Brain microvascular endothelial cell (primary cell): ENCODE measurements around the gene PPM1M.

Experiments used
- DNase-seq: peaks from one replicate; pipeline ENCODE4 v3.0.0-alpha.2; 2020
- H3K27ac ChIP-seq: fragments of 250-450 bp; sonication (Bioruptor Pico); 2 replicates; pipeline ENCODE4 v1.5.1; 2020; ENCODE audit warnings: mild to moderate bottlenecking, moderate library complexity
- H3K27me3 ChIP-seq: fragments of 250-450 bp; sonication (Bioruptor Pico); replicated peaks from 2 replicates; pipeline ENCODE4 v1.5.1; 2020; ENCODE audit warnings: mild to moderate bottlenecking
- H3K36me3 ChIP-seq: fragments of 250-450 bp; sonication (Bioruptor Pico); replicated peaks from 2 replicates; pipeline ENCODE4 v1.5.1; 2020; ENCODE audit warnings: mild to moderate bottlenecking
- H3K4me3 ChIP-seq: 2 replicates; pipeline ENCODE4 v1.5.1; 2011; ENCODE audit warnings: low read depth, mild to moderate bottlenecking, control low read depth, low read length, moderate library complexity
- in situ Hi-C: cut with HindIII; loops from 2 replicates; pipeline ENCODE4 v1.10.0; 2017; ENCODE audit warnings: low sequenced_read_pairs, low pct_ligation_motif_present
- TF ChIP-seq, protein P1 (sequence below): IDR thresholded peaks from 2 replicates; pipeline ENCODE4 v1.5.1; 2011; ENCODE audit warnings: low read depth, mild to moderate bottlenecking, moderate library complexity, low read length, control low read depth, inconsistent platforms; ENCODE audit errors: missing control alignments

PPM1M gene

DNA sequence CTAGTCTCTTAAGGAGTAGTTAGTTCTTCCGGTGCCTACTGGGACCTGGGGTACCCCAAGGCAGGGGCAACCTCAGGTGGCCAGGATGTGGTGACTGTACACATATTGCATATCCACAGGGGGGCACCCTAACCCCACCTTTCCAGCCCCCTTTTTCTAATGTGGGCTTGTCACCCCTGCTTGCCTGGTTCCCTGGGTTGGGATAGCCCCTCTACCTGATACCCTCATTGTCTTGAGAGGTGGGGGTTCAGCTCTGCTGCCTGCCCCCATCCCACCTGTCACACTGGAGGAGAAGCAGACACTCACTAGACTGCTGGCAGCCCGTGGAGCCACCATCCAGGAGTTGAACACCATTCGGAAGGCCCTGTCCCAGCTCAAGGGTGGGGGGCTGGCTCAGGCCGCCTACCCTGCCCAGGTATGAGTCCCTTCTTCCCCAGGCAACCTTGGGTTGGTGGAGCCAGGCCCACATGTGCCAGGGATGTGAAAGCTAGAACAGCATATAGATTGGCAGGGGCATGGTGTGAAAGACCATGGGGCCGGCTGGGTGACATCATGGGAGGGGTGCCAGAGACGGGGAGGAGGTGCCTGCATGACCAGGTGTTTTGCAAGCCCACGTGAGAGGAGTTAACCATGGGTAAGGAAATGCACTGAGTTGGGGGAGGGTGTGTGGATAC, 46.1 kb downstream of the PPM1M start:
- no peak overlapping the region for H3K27ac ChIP-seq
- TF ChIP-seq, protein P1, sequence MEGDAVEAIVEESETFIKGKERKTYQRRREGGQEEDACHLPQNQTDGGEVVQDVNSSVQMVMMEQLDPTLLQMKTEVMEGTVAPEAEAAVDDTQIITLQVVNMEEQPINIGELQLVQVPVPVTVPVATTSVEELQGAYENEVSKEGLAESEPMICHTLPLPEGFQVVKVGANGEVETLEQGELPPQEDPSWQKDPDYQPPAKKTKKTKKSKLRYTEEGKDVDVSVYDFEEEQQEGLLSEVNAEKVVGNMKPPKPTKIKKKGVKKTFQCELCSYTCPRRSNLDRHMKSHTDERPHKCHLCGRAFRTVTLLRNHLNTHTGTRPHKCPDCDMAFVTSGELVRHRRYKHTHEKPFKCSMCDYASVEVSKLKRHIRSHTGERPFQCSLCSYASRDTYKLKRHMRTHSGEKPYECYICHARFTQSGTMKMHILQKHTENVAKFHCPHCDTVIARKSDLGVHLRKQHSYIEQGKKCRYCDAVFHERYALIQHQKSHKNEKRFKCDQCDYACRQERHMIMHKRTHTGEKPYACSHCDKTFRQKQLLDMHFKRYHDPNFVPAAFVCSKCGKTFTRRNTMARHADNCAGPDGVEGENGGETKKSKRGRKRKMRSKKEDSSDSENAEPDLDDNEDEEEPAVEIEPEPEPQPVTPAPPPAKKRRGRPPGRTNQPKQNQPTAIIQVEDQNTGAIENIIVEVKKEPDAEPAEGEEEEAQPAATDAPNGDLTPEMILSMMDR: peak; percentile 72
- H3K4me3 ChIP-seq: no peak overlapping the region
- peaks cover 8% of the 10 kb centered on the region for H3K36me3 ChIP-seq
- in situ Hi-C loops: no loop called here
- H3K27me3 ChIP-seq: no peaks in the 10 kb centered on the region
- DNase-seq: no peak

DNA sequence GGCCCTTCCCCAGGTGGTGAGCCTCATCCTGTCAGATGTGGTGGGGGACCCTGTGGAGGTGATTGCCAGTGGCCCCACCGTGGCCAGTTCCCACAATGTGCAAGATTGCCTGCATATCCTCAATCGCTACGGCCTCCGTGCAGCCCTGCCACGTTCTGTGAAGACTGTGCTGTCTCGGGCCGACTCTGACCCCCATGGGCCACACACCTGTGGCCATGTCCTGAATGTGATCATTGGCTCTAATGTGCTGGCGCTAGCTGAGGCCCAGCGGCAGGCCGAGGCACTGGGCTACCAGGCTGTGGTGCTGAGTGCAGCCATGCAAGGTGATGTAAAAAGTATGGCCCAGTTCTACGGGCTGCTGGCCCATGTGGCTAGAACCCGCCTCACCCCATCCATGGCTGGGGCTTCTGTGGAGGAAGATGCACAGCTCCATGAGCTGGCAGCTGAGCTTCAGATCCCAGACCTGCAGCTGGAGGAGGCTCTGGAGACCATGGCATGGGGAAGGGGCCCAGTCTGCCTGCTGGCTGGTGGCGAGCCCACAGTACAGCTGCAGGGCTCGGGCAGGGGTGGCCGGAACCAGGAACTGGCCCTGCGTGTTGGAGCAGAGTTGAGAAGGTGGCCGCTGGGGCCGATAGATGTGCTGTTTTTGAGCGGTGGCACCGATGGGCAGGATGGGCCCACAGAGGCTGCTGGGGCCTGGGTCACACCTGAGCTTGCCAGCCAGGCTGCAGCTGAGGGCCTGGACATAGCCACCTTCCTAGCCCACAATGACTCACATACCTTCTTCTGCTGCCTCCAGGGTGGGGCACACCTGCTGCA, 46.9 kb downstream of the PPM1M start:
- Histone ChIP-seq H3K27me3 (no peaks in the 10 kb centered on the region), H3K4me3 (no peak overlapping the region), H3K27ac (no peak overlapping the region), H3K36me3 (peaks cover 8% of the 10 kb centered on the region)
- in situ Hi-C loops: no loop called here
- TF ChIP-seq, protein P1: no peak
- DNase-seq: no peak

DNA sequence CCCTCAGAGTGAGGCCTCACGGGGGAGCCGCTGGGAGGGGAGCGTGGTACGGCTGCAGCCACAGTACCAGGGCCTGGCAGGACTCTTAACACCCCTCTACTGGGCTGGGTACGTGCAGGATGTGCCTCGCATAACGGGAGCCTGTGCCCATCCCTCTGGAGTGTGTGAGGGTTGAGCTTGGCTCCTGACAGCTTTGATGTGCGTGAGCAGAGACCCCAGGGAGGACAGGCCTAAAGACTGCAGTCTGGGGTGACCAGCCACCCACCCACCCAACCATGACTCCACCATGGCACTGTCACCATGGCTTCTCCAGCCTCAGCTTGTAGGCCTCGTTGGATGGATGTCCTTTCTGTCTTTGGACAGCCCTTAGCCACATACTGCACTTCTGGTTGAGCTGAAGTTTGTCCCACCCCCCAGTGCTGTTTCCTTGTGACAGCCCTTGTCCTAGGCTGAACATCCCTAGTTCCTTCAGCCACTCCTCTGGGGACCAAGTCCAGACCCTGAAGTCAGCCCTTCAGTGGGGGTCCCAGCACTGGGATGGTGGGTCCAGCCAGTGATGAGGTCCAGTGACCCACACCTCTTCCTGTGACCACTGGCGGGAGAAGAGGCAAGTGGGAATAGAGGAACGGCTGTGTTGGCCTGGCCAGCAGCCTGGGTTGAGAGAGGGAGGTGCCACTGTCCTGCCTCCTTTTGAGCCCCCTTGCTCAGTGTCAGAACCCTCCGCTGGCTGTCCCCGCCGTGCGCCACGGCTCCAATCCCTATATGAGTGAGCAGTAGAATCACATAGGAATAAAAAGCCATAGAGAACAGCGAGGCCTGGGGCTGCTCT, 48.1 kb downstream of the PPM1M start:
- Histone ChIP-seq H3K4me3 (no peak overlapping the region), H3K36me3 (peaks cover 8% of the 10 kb centered on the region), H3K27me3 (no peaks in the 10 kb centered on the region), H3K27ac (no peak overlapping the region)
- no peak for DNase-seq
- TF ChIP-seq, protein P1: no peak
- in situ Hi-C loops: no loop called here

DNA sequence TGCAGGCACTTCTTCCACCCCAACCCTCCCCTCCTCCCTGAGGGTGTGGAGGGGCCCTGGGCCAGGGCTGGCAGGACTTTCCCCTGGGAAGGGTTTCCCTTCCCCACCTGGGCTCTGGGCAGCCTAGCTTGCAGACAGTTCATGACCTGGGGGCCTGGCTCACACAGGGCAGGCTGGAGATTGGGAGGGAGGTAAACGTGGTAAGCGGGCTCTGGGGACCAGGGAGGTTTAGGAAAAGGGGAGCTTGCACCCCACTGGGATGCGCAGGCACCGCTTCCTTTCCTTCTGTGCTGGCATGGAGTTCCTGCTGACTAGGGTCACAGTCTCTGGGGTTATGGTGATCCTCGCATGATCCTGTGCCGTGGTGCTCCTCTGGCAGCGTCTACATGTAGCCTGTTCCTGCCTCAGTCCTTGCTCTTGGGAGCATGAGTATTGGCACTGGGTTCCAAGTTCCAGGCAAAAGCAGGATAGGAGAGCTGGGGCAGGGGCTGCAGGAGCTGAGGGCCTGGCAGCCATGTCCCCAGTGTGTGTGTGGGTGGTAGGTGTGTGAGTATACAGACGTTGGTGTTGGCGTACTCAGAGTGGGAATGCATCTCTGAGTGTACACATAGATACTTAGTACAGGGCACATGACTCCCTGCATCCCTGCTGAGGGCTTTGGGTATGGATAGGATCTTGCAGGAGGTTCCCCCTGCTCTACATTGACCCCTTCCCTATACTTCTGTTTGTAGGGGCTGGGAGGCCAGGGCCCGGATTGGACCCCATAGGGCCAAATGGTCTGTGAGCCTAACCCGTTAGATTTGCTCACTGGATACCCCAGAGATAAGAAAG, 49.0 kb downstream of the PPM1M start:
- no peak for DNase-seq
- no peaks in the 10 kb centered on the region for H3K27me3 ChIP-seq
- in situ Hi-C loops: no loop called here
- H3K27ac ChIP-seq: no peak overlapping the region
- H3K4me3 ChIP-seq: no peak overlapping the region
- H3K36me3 ChIP-seq: peaks cover 8% of the 10 kb centered on the region
- TF ChIP-seq, protein P1: no peak

DNA sequence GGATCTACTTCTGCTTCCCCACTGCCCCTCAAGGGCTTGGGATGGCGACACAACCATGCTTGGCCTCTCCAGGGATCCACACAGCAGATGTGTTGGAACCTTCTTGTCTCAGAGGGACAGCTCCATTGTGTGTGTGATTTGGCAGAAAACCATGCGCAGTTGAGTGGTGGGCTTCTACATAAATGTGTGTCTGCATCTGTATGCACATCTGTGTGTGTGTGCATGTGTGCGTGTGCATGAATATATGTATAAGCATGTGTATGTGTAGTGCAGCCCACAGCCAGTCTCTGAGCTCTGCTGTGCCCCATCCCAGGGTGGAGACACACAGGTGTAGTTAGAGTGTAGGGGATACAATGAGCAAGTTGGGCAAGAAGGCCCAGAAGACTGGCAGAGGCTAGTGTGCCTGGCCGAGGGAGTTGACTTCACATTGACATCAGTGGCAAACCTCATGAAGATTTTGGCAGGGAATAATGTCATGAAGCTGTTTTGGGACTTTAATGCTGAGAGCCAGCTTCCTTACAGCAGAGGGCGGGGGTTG, 50.2 kb downstream of the PPM1M start:
- H3K4me3 ChIP-seq: no peak overlapping the region
- in situ Hi-C loops: no loop called here

More for the DNA sequence above, 50.2 kb downstream of the PPM1M start:
- Histone ChIP-seq H3K27me3 (no peaks in the 10 kb centered on the region), H3K27ac (no peak overlapping the region), H3K36me3 (peaks cover 8% of the 10 kb centered on the region)
- TF ChIP-seq, protein P1: no peak
- DNase-seq: no peak
